CD4-positive, alpha-beta T cell (primary cell): ENCODE data around the gene P3R3URF. TPM values are rescaled to one million over a fixed set of nuclear protein-coding genes. Genes with fewer than 3 reads are reported as not detected.

ENCODE experiments used
- ATAC-seq: fragments of 200-7000 bp; cut with Tn5 transposase; one replicate; pipeline ENCODE4 v1.10.0; 2022; ENCODE audit warnings: mild to moderate bottlenecking; ENCODE audit not compliant: poor library complexity
- CTCF ChIA-PET: fragments of 350-600 bp; sonication (Branson Sonifier 250); formaldehyde crosslinking; loops from one replicate; lab custom pipeline; 2021; ENCODE audit warnings: antibody characterized with exemption, inconsistent platforms; lab: Charles Lee
- POLR2A ChIA-PET: fragments of 350-600 bp; sonication (Branson Sonifier 250); formaldehyde crosslinking; loops from one replicate; lab custom pipeline; 2021; ENCODE audit warnings: antibody characterized with exemption, inconsistent platforms; lab: Charles Lee
- DNase-seq, 14 experiments: peaks; one replicate each; pipeline ENCODE4 v3.0.0-alpha.2; 2013 to 2020; ENCODE audit warnings: mixed read lengths in 2 of 14
- H3K27ac ChIP-seq, 2 donors: one replicate each; pipeline versions ENCODE4 v1.5.1 to v1.7.0; 2013; ENCODE audit warnings: low read length in 2 of 2, low read depth in 1 of 2, mild to moderate bottlenecking in 1 of 2
- H3K27me3 ChIP-seq, 2 experiments: 1 replicate in 1 of 2; 2 replicates in 1 of 2; pipeline versions ENCODE4 v1.6.1 to v1.7.0; 2013; ENCODE audit warnings: low read length in 2 of 2, control low read depth in 1 of 2, mild to moderate bottlenecking in 1 of 2, moderate library complexity in 1 of 2; ENCODE audit not compliant: insufficient read depth in 2 of 2, control insufficient read depth in 1 of 2
- H3K36me3 ChIP-seq: one replicate; pipeline ENCODE4 v1.6.1; 2013; ENCODE audit warnings: low read length, control low read depth; ENCODE audit not compliant: insufficient read depth
- H3K4me1 ChIP-seq: one replicate; pipeline ENCODE4 v1.6.1; 2013; ENCODE audit warnings: low read length, control low read depth; ENCODE audit not compliant: insufficient read depth
- H3K4me3 ChIP-seq: one replicate; pipeline ENCODE4 v1.5.1; 2013; ENCODE audit warnings: mild to moderate bottlenecking, low read length, moderate library complexity
- H3K9me3 ChIP-seq, 2 experiments: 1 replicate in 1 of 2; 2 replicates in 1 of 2; pipeline versions ENCODE4 v1.6.1 to v1.7.0; 2013; ENCODE audit warnings: low read length in 2 of 2, mild to moderate bottlenecking in 2 of 2, control low read depth in 1 of 2, moderate library complexity in 1 of 2; ENCODE audit not compliant: control insufficient read depth in 1 of 2, insufficient read depth in 1 of 2
- H3K27ac Mint-ChIP-seq: one replicate; pipeline ENCODE4 v1.8.0; 2020; ENCODE audit warnings: mixed read lengths
- H3K27me3 Mint-ChIP-seq: one replicate; pipeline ENCODE4 v1.8.0; 2021; ENCODE audit warnings: mixed read lengths
- H3K36me3 Mint-ChIP-seq: one replicate; pipeline ENCODE4 v1.8.0; 2021; ENCODE audit warnings: low read depth, mixed read lengths
- H3K4me1 Mint-ChIP-seq: one replicate; pipeline ENCODE4 v1.8.0; 2021; ENCODE audit warnings: low read depth, mixed read lengths
- H3K4me3 Mint-ChIP-seq: one replicate; pipeline ENCODE4 v1.8.0; 2020; ENCODE audit warnings: mild to moderate bottlenecking, mixed read lengths
- H3K9me3 Mint-ChIP-seq: one replicate; pipeline ENCODE4 v1.8.0; 2020; ENCODE audit warnings: mixed read lengths
- CTCF ChIP-seq: fragments of 200-600 bp; IDR thresholded peaks from one replicate; pipeline ENCODE4 v1.8.0; 2022; ENCODE audit warnings: antibody characterized with exemption, mild to moderate bottlenecking
- intact Hi-C, 2 experiments: fragments of 100-400 bp; cut with DNase I in 1 of 2; cut with micrococcal nuclease in 1 of 2; formaldehyde crosslinking; loops; one replicate each; pipeline versions ENCODE4 v1.15.1 to v1.9.0; 2023 to 2025; cut with DNase I, micrococcal nuclease
- total RNA-seq, 174 experiments: library from RNA in 2 of 174; stranded (reverse) in 2 of 174; gene quantifications; one replicate each; pipeline ENCODE4 v1.2.3 and lab custom pipeline; 2021 to 2026

The P3R3URF gene
- total RNA-seq, 2 experiments from 2014 or later, result not detected

DNA sequence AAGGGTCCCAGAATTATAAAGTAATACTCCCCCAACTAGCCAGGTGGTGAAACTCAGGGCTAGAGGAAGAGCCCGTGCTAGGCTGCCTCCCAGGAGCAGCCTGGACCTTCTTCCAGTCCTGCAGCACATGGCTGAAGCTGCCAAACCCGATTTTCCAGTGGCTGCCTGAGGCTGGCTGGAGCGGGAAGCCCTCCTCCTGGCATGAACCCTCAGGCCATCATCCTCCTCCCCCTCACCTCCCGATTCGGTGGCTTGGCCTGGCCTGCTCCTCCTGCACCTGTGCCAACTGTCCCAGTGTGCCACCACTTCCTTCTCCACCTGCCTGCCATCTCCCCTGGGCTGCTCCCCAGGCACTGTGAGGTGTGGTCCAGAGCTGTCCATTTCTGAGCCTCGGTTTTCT lies 4.4 kb downstream of the P3R3URF start:
- Mint-ChIP-seq H3K9me3 (no peaks in the 10 kb centered on the region), H3K4me1 (peaks cover 10% of the 10 kb centered on the region), H3K36me3 (no peaks in the 10 kb centered on the region), H3K27me3 (no peaks in the 10 kb centered on the region), H3K27ac (no peak overlapping the region), H3K4me3 (no peak overlapping the region)
- ChIA-PET POLR2A (no interaction called here), CTCF (no interaction called here)
- intact Hi-C loops, result no loop called here
- Histone ChIP-seq H3K4me1 (peaks cover 8% of the 10 kb centered on the region), H3K27me3 (no peaks in the 10 kb centered on the region), H3K27ac (no peak overlapping the region), H3K4me3 (no peak overlapping the region), H3K36me3 (no peaks in the 10 kb centered on the region), H3K9me3 (no peaks in the 10 kb centered on the region)
- no peak for ATAC-seq
- no peak for DNase-seq
- TF ChIP-seq CTCF, result no peak

DNA sequence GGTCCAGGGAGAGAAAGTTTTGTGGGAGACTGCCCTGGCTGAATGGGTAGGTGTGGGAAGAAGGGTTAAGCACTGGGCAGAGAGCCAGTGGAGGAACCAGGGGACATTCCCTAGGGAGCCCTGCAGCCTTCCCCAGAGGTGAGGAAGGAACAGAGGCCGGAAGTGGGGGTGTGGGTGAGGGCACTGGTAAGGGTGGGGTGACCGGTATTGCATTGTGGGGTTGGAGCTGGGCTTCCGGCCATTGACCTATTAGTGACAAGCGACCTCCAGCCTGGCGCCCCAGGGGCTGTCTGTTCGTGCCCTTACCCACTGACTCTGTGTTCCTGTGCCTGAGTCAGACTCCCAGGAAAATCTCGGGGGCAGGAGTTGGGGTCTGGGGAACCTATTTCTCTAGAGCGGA lies 4.9 kb downstream of the P3R3URF start:
- Mint-ChIP-seq H3K27me3 (no peaks in the 10 kb centered on the region), H3K27ac (no peak overlapping the region), H3K4me1 (peaks cover 15% of the 10 kb centered on the region), H3K9me3 (no peaks in the 10 kb centered on the region), H3K4me3 (no peak overlapping the region), H3K36me3 (no peaks in the 10 kb centered on the region)
- no peak for TF ChIP-seq CTCF
- CTCF ChIA-PET, result no interaction called here
- no peak overlapping the region for H3K27ac ChIP-seq
- POLR2A ChIA-PET, result no interaction called here
- peaks cover 13% of the 10 kb centered on the region for H3K4me1 ChIP-seq
- H3K36me3 ChIP-seq, result no peaks in the 10 kb centered on the region
- no peak for ATAC-seq
- no peak for DNase-seq
- H3K9me3 ChIP-seq, result no peaks in the 10 kb centered on the region
- no peaks in the 10 kb centered on the region for H3K27me3 ChIP-seq
- no peak overlapping the region for H3K4me3 ChIP-seq
- intact Hi-C loops, result no loop called here

- H3K4me3 Mint-ChIP-seq, result no peak overlapping the region
- Histone ChIP-seq H3K4me1 (peaks cover 16% of the 10 kb centered on the region), H3K9me3 (no peaks in the 10 kb centered on the region), H3K27ac (no peak overlapping the region), H3K27me3 (no peaks in the 10 kb centered on the region), H3K4me3 (no peak overlapping the region), H3K36me3 (no peaks in the 10 kb centered on the region)
- ChIA-PET POLR2A (no interaction called here), CTCF (no interaction called here)
- DNase-seq, result no peak
- intact Hi-C loops, result no loop called here
- no peak for ATAC-seq
- H3K27ac Mint-ChIP-seq, result no peak overlapping the region
- peaks cover 18% of the 10 kb centered on the region for H3K4me1 Mint-ChIP-seq
- H3K36me3 Mint-ChIP-seq, result no peaks in the 10 kb centered on the region
- no peak for TF ChIP-seq CTCF
- H3K27me3 Mint-ChIP-seq, result no peaks in the 10 kb centered on the region
- H3K9me3 Mint-ChIP-seq, result no peaks in the 10 kb centered on the region
Observed at GRCh38 chr1:46169811-46170454, 6.4 kb downstream of the P3R3URF start.
